GM21381 (cell line): ENCODE results near the gene ROBO1.

Experiments
- ATAC-seq: cut with Tn5 transposase; IDR thresholded peaks from one replicate; pipeline ENCODE4 v1.9.1; 2021; ENCODE audit warnings: mild to moderate bottlenecking, moderate library complexity; ENCODE audit not compliant: unreplicated experiment

Gene ROBO1

DNA sequence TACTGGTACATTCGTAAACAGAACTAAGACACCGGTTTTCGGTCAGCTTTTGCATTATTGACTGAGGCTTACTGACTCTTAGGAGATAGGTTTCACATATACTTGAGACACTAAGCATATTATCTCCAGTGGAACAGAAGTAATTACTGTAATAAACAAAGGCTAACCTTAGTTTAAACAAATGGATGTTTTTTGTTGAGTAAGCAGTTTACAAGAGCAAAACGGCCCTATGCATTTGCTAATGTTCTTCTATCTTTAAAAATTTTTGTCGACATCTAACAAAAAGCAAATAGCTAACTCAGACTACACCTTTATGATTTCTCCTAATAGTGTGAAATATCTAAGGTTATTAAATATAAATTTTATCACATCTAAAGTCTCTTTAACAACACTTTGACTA is 664.5 kb downstream of the ROBO1 start:
- ATAC-seq = no peak

DNA sequence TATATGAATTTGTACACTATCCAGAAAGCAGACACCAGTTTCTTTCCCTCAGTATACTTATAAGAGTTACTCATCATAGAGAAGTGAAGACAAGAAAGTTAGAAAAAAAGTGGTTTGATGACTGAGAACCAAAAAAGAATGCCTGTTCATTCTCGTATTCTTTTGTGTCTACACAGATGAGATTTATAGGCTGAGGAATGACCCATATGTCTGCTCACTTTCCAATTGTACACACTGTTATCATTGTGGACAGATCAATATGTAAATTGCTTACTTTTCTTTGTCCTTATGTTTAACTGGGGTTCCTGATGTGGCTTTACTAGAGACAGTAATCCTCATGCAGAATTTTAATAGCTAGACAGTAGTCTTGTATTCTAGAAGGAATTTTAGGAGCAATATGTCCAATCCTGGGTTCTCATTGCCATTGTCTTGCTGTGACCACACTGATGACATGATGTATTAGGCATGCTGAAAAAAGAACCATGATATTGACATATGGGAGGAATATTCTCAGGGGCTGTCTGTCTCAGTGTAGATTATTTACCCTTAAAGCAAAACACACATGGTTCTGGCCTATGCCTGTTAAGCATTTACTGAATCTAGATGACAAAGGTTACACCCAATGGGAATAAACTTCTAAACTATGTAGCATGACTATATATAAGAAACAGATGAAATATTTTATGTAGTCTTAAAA is 669.7 kb downstream of the ROBO1 start:
- ATAC-seq = no peak

DNA sequence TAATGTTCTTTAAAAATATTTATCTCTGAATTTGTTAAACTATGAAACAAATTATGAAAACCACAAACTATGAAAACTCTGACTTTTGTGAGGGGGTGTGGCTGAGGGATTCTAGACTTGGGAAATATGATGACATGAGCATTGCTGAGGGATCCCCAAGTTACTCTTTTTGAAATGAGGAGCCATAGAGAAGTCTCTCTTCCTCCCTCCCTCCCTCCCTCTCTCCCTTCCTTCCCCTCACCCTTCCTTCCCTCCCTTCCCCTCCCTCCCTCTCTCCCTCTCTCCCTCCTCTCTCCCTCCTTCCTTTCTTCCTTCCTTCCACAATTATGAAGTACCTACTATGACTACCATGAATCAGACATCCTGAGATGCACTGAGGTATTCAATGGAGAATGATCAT is 673.1 kb downstream of the ROBO1 start:
- ATAC-seq = no peak

DNA sequence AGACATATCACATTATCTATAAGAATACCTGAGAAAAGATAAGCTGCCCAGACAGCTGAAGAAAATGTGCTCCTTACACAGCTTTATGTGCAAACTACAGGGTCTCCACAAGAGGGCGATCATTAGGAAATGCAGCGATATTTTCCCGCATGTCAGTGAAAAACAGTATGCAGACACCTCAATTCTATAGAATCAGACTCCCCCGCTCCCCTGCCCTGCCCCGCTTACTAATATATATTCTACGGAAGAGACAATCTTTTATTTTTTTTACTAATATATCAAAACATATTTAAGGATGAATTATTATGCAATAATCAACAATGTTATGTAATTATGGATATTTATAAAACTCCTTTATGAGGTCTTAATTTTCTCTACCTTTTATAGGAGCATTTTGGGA is 681.3 kb downstream of the ROBO1 start:
- ATAC-seq = peak; percentile 79

DNA sequence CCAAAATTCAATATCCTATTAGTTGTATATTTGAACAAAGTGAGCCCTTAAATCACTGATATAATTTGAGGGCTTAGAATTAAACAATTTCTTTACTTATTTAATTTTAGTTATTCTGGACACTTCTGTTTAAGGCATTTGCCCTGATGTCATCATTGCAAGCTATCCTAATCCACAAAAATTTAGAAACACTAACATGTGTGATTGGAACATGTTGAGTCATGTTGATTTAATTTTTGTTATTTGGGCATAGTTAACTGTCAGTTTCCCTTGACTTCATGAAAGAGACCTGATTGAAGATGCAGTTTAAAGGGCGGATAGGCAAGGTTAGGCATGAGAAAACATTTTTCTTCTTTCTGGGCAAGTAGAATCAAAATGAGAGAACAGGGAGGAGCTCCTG is 682.6 kb downstream of the ROBO1 start:
- ATAC-seq = no peak

DNA sequence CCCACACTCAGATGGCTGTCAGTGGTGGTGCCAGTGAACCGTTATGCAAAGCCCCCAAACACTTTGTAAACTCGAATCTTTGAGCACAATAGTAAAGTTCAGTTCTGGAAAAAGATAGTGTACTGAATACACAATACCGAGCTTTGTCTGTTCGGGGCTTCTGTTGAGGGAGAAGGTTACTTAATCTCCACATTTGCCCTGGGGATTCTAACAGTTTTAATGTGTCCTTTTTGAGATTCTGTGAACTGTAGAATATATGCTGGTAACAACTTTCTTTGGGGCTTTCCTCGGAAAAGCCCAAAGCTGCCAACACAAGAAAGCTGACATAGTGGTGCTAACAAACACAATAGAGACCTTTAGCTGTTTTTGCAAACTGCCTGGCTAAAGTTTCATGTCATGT is 686.5 kb downstream of the ROBO1 start:
- ATAC-seq = no peak

DNA sequence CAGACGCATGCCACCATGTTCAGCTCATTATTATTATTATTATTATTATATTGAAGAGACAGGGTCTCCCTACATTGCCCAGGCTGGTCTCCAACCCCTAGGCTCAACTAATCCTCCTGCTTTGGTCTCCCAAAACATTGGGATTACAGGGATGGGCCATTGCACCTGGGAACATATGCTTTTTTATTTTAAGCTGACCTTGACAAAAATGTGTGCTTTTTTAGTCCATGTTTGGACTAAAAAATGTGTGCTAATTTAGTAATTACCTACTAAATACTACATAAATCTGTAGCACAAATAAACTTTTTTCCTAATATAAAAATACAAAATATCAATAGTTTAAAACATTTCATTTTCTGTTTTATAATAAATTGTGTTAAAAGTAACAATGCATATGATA is 693.2 kb downstream of the ROBO1 start:
- ATAC-seq = no peak

DNA sequence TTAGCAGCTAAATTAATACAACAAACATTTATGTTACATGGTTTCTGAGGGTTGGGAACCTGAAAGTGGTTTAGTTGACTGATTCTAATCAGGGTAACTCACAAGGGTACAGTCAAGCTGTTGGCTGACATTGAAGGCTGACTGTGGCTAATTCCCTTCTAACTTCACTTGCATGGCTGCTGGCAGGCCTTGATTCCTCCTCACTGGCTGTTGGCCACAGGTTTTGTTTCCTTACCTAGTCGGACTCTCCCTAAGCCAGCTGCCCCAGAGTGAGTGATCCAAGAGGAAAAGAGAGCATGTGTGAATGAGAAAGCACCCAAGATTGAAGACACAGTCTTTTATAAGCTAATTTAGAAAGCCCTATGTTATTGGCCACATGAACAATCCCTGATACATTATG is 700.1 kb downstream of the ROBO1 start:
- no peak for ATAC-seq

DNA sequence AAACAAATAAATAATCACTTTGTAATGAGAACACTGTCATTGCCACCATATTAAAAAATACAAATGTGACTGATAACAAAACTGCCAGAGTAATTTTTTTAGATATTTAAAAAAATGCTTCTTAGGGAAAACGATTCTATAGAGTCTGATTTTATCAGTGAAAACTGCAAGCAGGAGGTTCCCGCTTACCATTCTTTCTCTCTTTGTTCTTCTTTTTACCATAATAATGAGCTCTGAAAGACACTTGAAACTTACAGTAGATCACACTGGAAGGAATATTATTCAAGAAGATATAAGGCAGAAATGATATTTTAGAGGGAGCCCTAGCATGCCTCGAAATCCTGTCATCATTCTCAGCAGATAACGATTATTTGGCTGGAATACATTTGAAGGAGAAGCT is 701.3 kb downstream of the ROBO1 start:
- no peak for ATAC-seq

DNA sequence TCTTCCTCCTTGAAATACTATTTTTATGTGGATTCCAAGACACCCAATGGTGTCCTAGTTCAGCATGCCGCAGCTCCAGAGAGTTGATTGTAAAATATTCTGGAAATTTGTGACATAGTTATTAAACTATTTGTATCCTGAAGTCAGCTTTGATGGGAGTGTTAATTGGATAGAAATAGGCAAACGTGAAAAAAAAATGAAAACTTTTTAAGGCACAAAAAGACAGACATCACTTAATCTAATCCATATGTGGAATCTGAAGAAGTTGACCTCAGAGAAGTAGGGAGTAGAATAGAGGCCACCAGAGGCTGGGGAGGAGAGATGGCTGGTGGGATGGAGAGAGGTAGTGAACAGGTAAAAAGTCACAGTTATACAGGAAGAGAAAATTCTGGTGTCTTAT is 704.2 kb downstream of the ROBO1 start:
- no peak for ATAC-seq

DNA sequence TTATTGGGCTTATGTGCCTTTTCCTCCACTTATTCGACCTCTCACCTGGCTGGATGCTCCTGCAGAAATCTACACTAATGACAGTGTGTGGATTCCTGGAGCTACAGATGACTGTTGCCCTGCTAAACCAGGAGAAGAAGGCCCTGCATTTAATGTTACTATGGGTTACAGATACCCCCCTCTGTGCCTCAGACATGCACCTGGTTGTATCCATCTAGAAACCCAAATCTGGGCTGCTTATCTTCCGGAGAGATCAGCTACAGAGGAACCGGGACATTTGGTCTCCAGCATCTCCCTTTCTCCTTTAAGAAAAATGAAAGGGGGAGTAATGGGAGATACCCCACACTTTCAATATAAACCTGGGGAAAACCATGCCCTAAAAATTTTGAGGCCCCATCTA is 710.0 kb downstream of the ROBO1 start:
- ATAC-seq = no peak

DNA sequence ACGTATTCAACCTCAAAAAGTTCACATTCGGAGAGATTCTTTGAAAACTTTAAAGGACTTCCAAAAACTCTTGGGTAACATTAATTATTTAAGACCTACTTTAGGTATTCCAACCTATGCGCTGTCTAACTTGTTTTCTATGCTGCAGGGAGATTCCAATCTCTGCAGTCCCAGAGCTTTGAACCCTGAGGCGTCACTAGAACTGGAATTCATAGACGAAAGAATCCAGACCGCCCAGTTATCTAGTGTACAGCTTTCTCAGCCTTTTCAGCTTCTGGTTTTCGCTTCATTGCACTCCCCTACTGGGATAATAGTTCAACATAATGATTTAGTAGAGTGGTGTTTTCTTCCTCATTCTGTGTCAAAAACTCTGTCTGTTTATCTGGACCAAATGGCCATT is 711.3 kb downstream of the ROBO1 start:
- ATAC-seq = no peak

DNA sequence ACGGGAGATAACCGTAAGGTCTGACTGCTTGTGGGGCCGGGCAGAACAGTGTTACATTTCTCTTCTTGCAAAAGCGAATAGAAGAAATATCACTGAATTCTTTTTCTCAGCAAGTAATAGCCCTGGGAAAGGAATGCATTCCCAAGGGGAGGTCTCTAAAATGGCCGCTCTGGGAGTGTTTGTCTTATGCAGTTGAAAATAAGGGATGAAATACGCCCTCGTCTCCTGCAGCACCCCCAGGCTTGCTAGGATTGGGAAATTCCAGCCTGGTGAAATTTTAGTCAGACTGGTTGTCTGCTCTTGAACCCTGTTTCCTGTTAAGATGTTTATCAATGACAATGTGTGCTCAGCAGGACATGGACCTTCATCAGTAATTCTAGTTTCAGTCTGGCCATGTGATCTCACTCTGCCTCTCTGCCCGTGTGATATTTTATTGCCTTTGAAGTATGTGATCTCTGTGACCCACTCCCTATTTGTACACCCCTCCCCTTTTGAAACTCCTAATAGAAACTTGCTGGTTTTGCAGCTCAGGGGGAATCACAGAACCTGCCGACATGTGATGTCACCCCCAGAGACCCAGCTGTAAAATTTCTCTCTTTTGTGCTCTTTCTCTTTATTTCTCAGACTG is 715.6 kb downstream of the ROBO1 start:
- no peak for ATAC-seq

DNA sequence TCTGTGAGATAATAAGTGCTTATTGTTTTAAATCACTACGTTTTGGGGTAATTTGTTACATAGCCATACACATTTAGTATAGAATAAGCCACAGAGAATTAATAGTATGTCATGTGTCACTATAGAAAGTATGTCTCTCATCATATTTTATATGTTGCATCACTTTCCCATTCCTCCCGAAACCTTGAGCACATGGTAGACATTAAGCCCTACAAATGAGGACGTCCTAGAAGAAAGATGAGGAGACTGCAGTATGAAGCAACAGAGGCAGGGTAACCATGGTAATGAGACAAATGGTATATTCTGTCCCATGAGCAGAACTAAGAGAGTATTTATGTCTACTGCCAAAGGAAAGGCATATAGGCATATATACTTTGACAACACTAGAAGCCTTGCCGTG is 720.2 kb downstream of the ROBO1 start:
- ATAC-seq = no peak

DNA sequence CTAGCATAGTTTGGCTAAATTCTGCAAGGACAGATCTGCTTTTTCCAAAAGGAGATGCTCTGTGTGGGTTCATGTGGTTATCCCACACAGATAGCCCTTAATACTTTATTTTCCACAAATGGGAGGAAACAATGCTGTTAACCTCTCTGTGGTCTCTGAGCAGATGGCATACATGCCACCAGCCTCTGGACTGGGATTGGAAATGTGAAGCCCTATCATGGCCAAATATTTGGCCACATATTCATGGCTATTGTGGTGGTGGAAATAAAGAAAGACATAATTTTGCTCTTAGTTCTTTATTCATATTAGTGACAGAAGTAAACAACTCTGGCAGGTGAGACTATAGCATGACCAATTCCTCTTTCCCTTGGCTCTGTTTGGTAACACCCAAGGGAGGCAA is 726.2 kb downstream of the ROBO1 start:
- ATAC-seq = no peak

DNA sequence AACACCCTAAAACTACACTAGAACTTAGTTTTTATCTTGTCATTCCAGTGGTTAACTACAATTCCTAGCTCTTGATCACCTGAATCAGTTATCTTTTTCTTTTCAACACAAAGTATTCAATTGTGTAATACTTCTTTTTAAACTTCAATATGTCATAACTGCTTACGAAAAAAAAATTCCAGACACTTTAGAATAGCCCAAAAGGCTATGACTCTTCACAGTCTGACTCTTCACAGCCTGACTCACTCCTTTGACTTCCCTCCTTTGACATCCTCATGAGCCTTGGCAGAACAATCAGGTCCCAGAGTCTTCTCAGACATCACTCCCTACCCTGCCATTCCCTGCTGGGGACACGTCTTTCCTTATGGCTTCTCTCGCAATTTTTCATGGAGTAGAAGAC is 727.1 kb downstream of the ROBO1 start:
- ATAC-seq = no peak

DNA sequence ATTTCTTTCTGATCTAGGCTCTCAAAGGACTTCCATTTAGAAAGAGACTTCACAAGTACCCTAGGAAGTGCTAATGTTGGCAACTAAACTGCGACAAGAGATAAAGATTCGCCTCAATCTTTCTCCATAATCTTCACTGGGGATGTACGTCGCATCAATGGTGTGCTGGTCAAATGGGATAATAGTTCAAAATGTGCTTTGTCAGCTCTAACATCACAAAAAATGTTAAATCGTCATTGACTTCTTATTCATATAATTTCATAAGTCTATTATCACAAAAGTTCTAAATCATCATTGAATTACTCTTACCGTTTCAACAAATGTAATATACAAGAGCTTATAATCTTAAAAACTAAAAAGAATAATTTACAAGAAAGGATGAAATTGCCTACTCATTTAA is 727.7 kb downstream of the ROBO1 start:
- ATAC-seq = no peak

DNA sequence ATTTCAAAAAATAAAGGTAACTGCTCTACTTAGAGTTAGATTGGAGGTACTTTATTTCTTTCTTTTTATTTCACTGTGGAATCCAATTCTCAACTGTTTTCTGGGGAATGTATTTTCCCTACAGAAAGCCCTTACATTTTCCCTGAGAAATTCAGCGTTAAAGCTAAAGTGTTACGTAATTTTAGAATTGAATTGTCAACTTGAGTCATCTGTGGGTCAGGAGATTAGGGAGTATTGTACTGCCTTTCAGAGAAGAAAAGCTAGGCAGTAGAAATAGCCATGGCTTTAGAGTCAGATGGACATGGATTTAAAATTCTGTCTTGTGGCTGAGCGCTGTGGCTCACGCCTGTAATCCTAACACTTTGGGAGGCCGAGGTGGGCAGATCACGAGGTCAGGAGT is 728.6 kb downstream of the ROBO1 start:
- no peak for ATAC-seq

DNA sequence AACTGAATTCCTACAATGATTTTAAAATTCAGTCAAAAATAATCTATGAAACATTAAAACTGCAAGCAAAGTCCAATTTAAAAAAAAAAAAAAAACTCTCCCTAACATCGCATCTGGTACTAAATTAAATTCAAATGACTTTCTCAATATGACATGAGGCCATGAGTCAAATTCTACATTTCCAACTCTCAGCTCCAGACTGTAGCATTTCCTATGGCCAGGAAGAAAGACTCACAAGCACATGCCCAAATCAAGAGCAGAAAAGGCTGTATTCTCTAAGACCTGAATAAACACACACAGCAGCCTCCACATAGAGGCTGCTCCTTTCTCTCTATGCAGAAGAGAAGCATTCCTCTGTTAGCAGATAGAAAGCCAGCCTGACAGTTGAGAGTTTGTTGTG is 729.2 kb downstream of the ROBO1 start:
- ATAC-seq = no peak

DNA sequence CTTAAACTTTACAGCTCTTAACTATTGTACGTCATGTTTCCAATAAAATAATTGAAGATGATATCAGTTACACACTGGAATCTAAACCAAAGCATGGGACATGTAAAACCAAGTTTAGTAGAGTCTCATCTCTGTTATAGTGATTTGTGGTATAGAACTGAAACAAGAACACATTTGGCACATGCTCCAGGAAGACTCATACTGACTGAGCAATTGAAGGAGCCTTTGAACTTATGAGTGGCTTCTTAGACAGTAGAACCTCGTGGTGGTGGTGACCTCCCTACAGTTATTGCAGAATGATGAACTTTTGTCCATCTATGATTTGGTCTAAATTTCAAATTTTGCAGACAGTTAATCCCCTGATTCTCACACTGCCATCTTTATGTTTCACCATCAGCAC is 729.7 kb downstream of the ROBO1 start:
- ATAC-seq = no peak

DNA sequence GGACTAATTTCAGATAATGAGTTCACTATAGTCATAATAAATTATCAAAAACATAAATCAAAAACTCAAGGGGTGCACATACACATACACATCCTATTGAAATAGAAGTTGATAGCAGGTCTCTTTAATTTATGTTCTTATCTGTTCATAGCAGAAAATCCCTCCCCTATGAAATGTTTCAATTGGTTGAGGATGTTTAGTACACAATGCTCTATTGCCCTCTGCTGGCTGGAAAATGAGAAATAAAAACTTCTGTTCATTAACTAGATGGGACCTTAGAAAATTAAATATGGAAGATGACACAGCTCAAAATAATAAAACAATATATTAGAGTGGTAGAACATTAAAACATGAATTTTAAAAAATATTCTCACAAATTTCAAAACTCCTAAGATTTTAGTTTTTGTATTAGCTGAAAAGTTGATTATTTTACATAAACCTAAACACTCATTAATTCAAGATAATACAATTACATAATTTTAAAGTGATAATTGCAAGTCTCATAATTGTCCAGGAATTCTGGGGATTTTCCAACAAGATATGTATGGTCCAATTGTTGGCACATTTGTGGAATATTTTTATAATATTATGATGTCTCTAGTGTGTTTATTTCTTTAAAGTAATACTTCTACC is 735.0 kb downstream of the ROBO1 start:
- ATAC-seq = peak; percentile 51

DNA sequence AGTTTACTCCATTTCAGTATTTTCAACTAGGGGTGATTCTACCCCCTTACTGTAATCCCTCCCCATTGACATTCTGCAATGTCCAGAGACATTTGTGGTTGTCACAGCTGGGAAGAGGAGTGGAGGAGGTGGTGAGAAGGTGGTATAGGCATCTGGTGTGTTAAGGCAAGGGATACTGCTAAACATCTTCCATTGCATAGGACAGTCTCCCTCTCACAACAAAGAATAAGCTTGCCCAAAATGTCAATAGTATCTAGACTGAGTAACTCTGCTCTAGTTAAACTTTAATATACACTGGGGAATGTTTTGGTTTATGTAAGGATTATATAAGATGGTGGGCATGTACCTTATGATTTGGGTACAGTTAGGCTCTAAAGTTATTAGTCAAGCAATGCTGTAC is 737.6 kb downstream of the ROBO1 start:
- no peak for ATAC-seq

DNA sequence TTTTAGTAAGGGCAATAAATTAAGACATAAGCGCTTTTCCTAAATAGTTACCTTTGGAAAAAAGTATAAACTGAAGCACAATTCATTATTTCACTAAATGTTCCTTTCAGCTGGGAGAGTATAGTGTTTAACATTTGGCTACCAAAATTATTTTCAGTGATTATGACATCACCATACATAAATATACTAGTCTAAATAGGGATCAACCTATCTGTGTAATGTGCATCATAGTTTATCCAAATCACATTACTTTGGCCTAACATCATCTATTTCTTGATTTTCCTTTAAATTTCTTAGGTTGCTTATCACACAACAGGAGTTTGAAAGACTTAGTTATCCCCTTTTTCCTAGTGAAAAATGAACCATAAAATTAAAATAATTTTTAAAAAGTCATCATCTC is 738.9 kb downstream of the ROBO1 start:
- no peak for ATAC-seq
